K562 (cell line): Measurements from ENCODE around the gene HSPE1. TPM values are rescaled to one million over a fixed set of nuclear protein-coding genes. Genes with fewer than 3 reads are reported as not detected.

ENCODE experiments used
- BMI1 ChIP-seq: fragments of 150-350 bp; IDR thresholded peaks from 2 replicates; pipeline ENCODE4 v1.6.1; 2014; ENCODE audit warnings: low read length
- E2F5 ChIP-seq: sonication (generic); formaldehyde crosslinking; IDR thresholded peaks from 2 replicates; pipeline ENCODE4 v1.8.0; 2022; ENCODE audit warnings: mild to moderate bottlenecking, missing genetic modification reagents
- E2F6 ChIP-seq, 2 experiments: IDR thresholded peaks; 2 replicates each; pipeline ENCODE4 v1.6.1; 2011; ENCODE audit warnings: borderline replicate concordance in 1 of 2, control low read depth in 1 of 2, low read depth in 1 of 2, low read length in 1 of 2, mild to moderate bottlenecking in 1 of 2, mixed read lengths in 1 of 2, moderate library complexity in 1 of 2; ENCODE audit not compliant: insufficient read depth in 1 of 2, insufficient read length in 1 of 2, poor library complexity in 1 of 2, severe bottlenecking in 1 of 2; ENCODE audit errors: extremely low read depth in 1 of 2
- HCFC1 ChIP-seq: IDR thresholded peaks from 2 replicates; pipeline ENCODE4 v1.6.1; 2012; ENCODE audit warnings: low read depth, low read length, improper control_type of control experiment
- HDGF ChIP-seq: fragments of 450-650 bp; IDR thresholded peaks from 2 replicates; pipeline ENCODE4 v1.6.1; 2016
- HES1 ChIP-seq: fragments of 450-650 bp; IDR thresholded peaks from 2 replicates; pipeline ENCODE4 v1.6.1; 2016; ENCODE audit warnings: low read depth, mild to moderate bottlenecking, moderate library complexity
- MAX ChIP-seq: sonication (generic); formaldehyde crosslinking; IDR thresholded peaks from 2 replicates; pipeline ENCODE4 v1.9.0; 2022; ENCODE audit warnings: mild to moderate bottlenecking, missing genetic modification reagents
- MAZ ChIP-seq, 2 experiments: fragments of 450-650 bp in 1 of 2; sonication (generic) in 1 of 2; formaldehyde crosslinking; IDR thresholded peaks in 1 of 2; conservative IDR thresholded peaks in 1 of 2; 2 replicates each; pipeline versions ENCODE4 v1.4.0 to v1.5.0; 2020; ENCODE audit warnings: mild to moderate bottlenecking in 1 of 2, missing genetic modification reagents in 1 of 2
- NR3C1 ChIP-seq: sonication (generic); formaldehyde crosslinking; IDR thresholded peaks from 2 replicates; pipeline ENCODE4 v1.8.1; 2022; ENCODE audit warnings: missing genetic modification reagents
- NRF1 ChIP-seq, 2 experiments: fragments of 450-650 bp; IDR thresholded peaks in 1 of 2; conservative IDR thresholded peaks in 1 of 2; 2 replicates each; pipeline ENCODE4 v1.6.1; 2014; ENCODE audit warnings: mild to moderate bottlenecking in 2 of 2
- POLR3G ChIP-seq: IDR thresholded peaks from 2 replicates; pipeline ENCODE4 v1.6.1; 2011; ENCODE audit not compliant: insufficient read length, insufficient replicate concordance; ENCODE audit errors: extremely low read depth
- POU5F1 ChIP-seq: fragments of 150-350 bp; IDR thresholded peaks from 2 replicates; pipeline ENCODE4 v1.6.1; 2014; ENCODE audit warnings: borderline replicate concordance, low read length, low read depth, mild to moderate bottlenecking; ENCODE audit not compliant: partially characterized antibody
- PTRF ChIP-seq: fragments of 450-650 bp; IDR thresholded peaks from 2 replicates; pipeline ENCODE4 v1.6.1; 2016; ENCODE audit warnings: mild to moderate bottlenecking, missing genetic modification characterization, missing compliant biosample characterization
- RB1 ChIP-seq: fragments of 450-650 bp; IDR thresholded peaks from 2 replicates; pipeline ENCODE4 v1.6.1; 2017; ENCODE audit warnings: low read depth, mild to moderate bottlenecking
- SREBF2 ChIP-seq: sonication (generic); formaldehyde crosslinking; IDR thresholded peaks from 2 replicates; pipeline ENCODE4 v1.4.0; 2020; ENCODE audit warnings: mild to moderate bottlenecking, missing genetic modification reagents
- WHSC1 ChIP-seq: IDR thresholded peaks from one replicate; pipeline ENCODE4 v1.6.1; 2012; ENCODE audit warnings: low read length, control low read depth, inconsistent platforms
- ZBTB34 ChIP-seq: fragments of 250-450 bp; sonication (Bioruptor Pico); IDR thresholded peaks from 2 replicates; pipeline ENCODE4 v1.8.0; 2021; ENCODE audit warnings: mild to moderate bottlenecking, moderate library complexity
- ZBTB5 ChIP-seq: fragments of 450-650 bp; IDR thresholded peaks from 2 replicates; pipeline ENCODE4 v1.6.1; 2017; ENCODE audit warnings: antibody characterized with exemption
- ZNF780A ChIP-seq: fragments of 250-450 bp; sonication (Bioruptor Pico); IDR thresholded peaks from 2 replicates; pipeline ENCODE4 v1.5.0; 2021; ENCODE audit warnings: mild to moderate bottlenecking
- polyA plus RNA-seq, 8 experiments: library from polyadenylated mRNA; depleted of rRNA in 4 of 8; stranded (reverse) in 5 of 8; unstranded in 3 of 8; fragments of >200 nt; fragmentation: Nextera tagmentation in 2 of 8; fragmentation: Illumina TruSeq in 1 of 8; extraction: Ambion mirVana in 2 of 8; extraction: Trizol in 1 of 8; gene quantifications; 2 replicates each; pipeline versions ENCODE4 v1.2.1 to v1.2.3, GENCODE V29; 2011 to 2014; ENCODE audit warnings: inconsistent platforms in 1 of 8, missing spikeins in 1 of 8
- total RNA-seq, 7 experiments: library from RNA; depleted of rRNA in 6 of 7; stranded (reverse); fragments of >200 nt in 6 of 7; fragmentation: Illumina TruSeq in 2 of 7; extraction: Trizol in 2 of 7; gene quantifications; 2 replicates each; pipeline versions ENCODE4 v1.2.1 to v1.2.3, GENCODE V29; 2011 to 2021; ENCODE audit warnings: low replicate concordance in 1 of 7

Gene HSPE1
- total and polyA plus RNA-seq, 9 of the 15 experiments (the other 6 are each of a cell fraction or from before 2014, with no cell fraction given), result 223 to 1,007 (median 612) TPM

- TF ChIP-seq E2F6 (IDR thresholded peaks at IDR 0.05; ENCODE audit: borderline replicate concordance in 1 of 2, extremely low read depth in 1 of 2, insufficient read depth in 1 of 2, insufficient read length in 1 of 2, low read depth in 1 of 2, low read length in 1 of 2, poor library complexity in 1 of 2, severe bottlenecking in 1 of 2) (peak; percentile 40 to 54), MAX (CRISPR knock-in tag) (peak; percentile 55; the same call in 1 of the 2 replicates), ZBTB34 (CRISPR knock-in tag) (no peak), MAZ (CRISPR knock-in tag; conservative IDR thresholded peaks at IDR 0.05 in 1 of 2, IDR thresholded peaks at IDR 0.05 in 1 of 2) (peak; percentile 16 to 68; a peak in 2 of 4 replicates), NR3C1 (CRISPR knock-in tag) (no peak), ZBTB5 (peak; percentile 79), RB1 (peak; percentile 40; the same call in 1 of the 2 replicates), ZNF780A (CRISPR knock-in tag) (no peak), NRF1 (conservative IDR thresholded peaks at IDR 0.05 in 1 of 2, IDR thresholded peaks at IDR 0.05 in 1 of 2) (peak; percentile 97), POLR3G (no peak), POU5F1 (no peak), WHSC1 (no peak), BMI1 (no peak), E2F5 (CRISPR knock-in tag) (no peak), HES1 (no peak), PTRF (tag) (no peak), HCFC1 (peak; percentile 46), SREBF2 (CRISPR knock-in tag) (no peak), HDGF (no peak)
These were observed 46.9 kb upstream of the HSPE1 start, which contains the start of gene COQ10B (continued) for GRCh38 chr2:197453123-197453913.
